ENCODE data around the gene EEF1AKMT3. TPM values are rescaled to one million over a fixed set of nuclear protein-coding genes. Genes with fewer than 3 reads are reported as not detected.

EEF1AKMT3 gene
- total RNA-seq, 2 donors from 2014 or later = 3.4 to 4.8 TPM

GRCh38 chr12:57759360-57759980 lies 12.9 kb upstream of the EEF1AKMT3 start:
- intact Hi-C loops (cut with DNase I) = no loop called here
- Histone ChIP-seq H3K27ac (no peak overlapping the region), H3K4me1 (no peaks in the 10 kb centered on the region), H3K27me3 (no peaks in the 10 kb centered on the region), H3K36me3 (no peaks in the 10 kb centered on the region), H3K9me3 (no peaks in the 10 kb centered on the region), H3K9ac (ENCODE audit: low read depth in 2 of 2, low read length in 2 of 2) (no peak overlapping the region), H3K4me3 (no peak overlapping the region)
- DNase-seq = no peak
- TF ChIP-seq CTCF (IDR thresholded peaks at IDR 0.05) = peak; percentile 43

- no peak overlapping the region for H3K4me3 ChIP-seq
- intact Hi-C loops (cut with DNase I) = no loop called here
- no peaks in the 10 kb centered on the region for H3K36me3 ChIP-seq
- no peak overlapping the region for H3K9ac ChIP-seq (ENCODE audit: low read depth in 2 of 2, low read length in 2 of 2)
- no peak for TF ChIP-seq CTCF (IDR thresholded peaks at IDR 0.05)
- no peak overlapping the region for H3K27ac ChIP-seq
- DNase-seq = no peak
- H3K9me3 ChIP-seq = no peaks in the 10 kb centered on the region
- peaks cover 2% of the 10 kb centered on the region for H3K4me1 ChIP-seq
- H3K27me3 ChIP-seq = peaks cover 9% of the 10 kb centered on the region
Measured at GRCh38 chr12:57760347-57760982, 11.9 kb upstream of the EEF1AKMT3 start.

GRCh38 chr12:57761391-57761998 lies 10.9 kb upstream of the EEF1AKMT3 start:
- intact Hi-C loops (cut with DNase I) = no loop called here
- TF ChIP-seq CTCF (IDR thresholded peaks at IDR 0.05) = no peak
- DNase-seq = no peak
- peaks cover 8% of the 10 kb centered on the region for H3K4me1 ChIP-seq
- H3K36me3 ChIP-seq = no peaks in the 10 kb centered on the region
- no peak overlapping the region for H3K4me3 ChIP-seq
- H3K27me3 ChIP-seq = peaks cover 19% of the 10 kb centered on the region
- H3K9me3 ChIP-seq = no peaks in the 10 kb centered on the region
- H3K9ac ChIP-seq (ENCODE audit: low read depth in 2 of 2, low read length in 2 of 2) = no peak overlapping the region
- H3K27ac ChIP-seq = no peak overlapping the region

GRCh38 chr12:57762463-57762862 lies 10.0 kb upstream of the EEF1AKMT3 start:
- no peaks in the 10 kb centered on the region for H3K9me3 ChIP-seq
- DNase-seq = no peak
- H3K27ac ChIP-seq = no peak overlapping the region
- H3K4me3 ChIP-seq = no peak overlapping the region
- H3K4me1 ChIP-seq = peaks cover 8% of the 10 kb centered on the region
- intact Hi-C loops (cut with DNase I) = no loop called here
- H3K27me3 ChIP-seq = peaks cover 25% of the 10 kb centered on the region
- no peak overlapping the region for H3K9ac ChIP-seq (ENCODE audit: low read depth in 2 of 2, low read length in 2 of 2)
- H3K36me3 ChIP-seq = no peaks in the 10 kb centered on the region
- TF ChIP-seq CTCF (IDR thresholded peaks at IDR 0.05) = no peak

GRCh38 chr12:57763881-57764661 lies 8.3 kb upstream of the EEF1AKMT3 start:
- H3K27ac ChIP-seq = no peak overlapping the region
- no peaks in the 10 kb centered on the region for H3K36me3 ChIP-seq
- H3K27me3 ChIP-seq = peaks cover 25% of the 10 kb centered on the region
- no peak overlapping the region for H3K9ac ChIP-seq (ENCODE audit: low read depth in 2 of 2, low read length in 2 of 2)
- intact Hi-C loops (cut with DNase I) = no loop called here
- no peak overlapping the region for H3K4me3 ChIP-seq
- DNase-seq = no peak
- no peaks in the 10 kb centered on the region for H3K9me3 ChIP-seq
- no peak for TF ChIP-seq CTCF (IDR thresholded peaks at IDR 0.05)
- peaks cover 8% of the 10 kb centered on the region for H3K4me1 ChIP-seq

Data from colonic mucosa (tissue), 4 donors.